ENCODE measurements around the gene RRBP1. TPM values are rescaled to one million over a fixed set of nuclear protein-coding genes. Genes with fewer than 3 reads are reported as not detected.
A peak's percentile ranks its signal among the peaks of the same experiment; 100 is the strongest.

Gene RRBP1
- total RNA-seq, 1 donor from 2014 or later, result 222 TPM

DNA sequence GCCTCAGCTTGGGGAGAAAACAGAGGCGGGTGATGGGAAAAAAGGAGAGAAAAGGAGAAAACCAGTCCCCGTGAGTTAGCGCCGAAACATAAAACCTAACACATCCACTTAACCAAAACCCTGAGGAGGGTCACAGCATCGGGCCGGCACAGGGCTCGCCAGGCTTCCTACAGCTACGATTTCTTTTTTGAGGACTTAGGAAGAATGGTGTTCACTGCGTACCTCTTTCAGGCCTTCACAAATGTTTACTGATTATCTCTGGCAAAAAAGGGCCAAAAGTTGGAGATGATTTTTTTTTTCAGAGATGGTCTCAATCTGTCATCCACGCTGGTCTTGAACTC is 63.4 kb downstream of the RRBP1 start:
- DNase-seq (ENCODE audit: low spot score, unreplicated experiment), result no peak
- Mint-ChIP-seq H3K4me3 (ENCODE audit: low read depth) (no peak overlapping the region), H3K27ac (no peak overlapping the region), H3K9me3 (ENCODE audit: low read depth) (no peaks in the 10 kb centered on the region), H3K27me3 (no peaks in the 10 kb centered on the region), H3K36me3 (ENCODE audit: insufficient read depth) (peaks cover 9% of the 10 kb centered on the region), H3K4me1 (ENCODE audit: low read depth) (peaks cover 5% of the 10 kb centered on the region)
- TF ChIP-seq, protein P1, sequence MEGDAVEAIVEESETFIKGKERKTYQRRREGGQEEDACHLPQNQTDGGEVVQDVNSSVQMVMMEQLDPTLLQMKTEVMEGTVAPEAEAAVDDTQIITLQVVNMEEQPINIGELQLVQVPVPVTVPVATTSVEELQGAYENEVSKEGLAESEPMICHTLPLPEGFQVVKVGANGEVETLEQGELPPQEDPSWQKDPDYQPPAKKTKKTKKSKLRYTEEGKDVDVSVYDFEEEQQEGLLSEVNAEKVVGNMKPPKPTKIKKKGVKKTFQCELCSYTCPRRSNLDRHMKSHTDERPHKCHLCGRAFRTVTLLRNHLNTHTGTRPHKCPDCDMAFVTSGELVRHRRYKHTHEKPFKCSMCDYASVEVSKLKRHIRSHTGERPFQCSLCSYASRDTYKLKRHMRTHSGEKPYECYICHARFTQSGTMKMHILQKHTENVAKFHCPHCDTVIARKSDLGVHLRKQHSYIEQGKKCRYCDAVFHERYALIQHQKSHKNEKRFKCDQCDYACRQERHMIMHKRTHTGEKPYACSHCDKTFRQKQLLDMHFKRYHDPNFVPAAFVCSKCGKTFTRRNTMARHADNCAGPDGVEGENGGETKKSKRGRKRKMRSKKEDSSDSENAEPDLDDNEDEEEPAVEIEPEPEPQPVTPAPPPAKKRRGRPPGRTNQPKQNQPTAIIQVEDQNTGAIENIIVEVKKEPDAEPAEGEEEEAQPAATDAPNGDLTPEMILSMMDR (IDR thresholded peaks at IDR 0.05; ENCODE audit: unreplicated experiment), result no peak

DNA sequence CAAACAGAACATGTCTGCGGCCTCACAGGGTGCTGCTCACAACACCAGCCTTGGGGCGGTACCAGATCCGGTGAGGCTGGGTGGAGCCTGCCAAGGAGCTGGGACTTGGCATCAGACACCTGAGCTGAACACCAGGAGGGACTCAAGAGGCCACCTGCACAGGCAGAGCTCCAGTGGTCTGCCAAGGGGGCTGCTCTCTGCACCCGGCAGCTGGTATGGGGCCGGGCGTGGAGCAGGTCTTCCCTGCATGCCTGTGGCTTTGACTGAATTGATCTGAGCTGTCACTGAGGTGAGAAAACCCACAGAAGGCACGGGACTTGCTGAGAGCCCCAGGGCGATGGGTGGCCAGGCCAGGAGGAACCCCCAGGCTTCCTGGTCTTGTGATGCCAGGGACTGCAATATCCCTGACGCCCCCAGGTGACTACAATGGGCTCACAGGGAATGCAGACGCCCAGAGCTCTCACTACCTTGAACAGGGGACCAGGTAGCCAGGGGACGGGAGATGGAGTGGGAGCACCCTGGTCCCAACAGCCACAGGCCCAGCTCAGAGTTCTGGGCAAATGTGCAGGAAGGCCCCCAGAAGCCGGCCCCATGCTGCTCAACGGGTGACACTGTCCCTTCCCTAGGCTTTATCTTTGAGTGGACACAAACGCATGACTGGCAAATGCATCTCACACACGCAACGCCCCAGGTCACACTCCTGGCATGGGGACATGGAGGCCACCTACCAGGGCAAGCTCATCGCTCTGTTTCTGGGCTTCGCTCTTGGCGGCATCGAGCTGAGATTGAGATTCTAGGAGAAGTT is 64.0 kb downstream of the RRBP1 start:
- DNase-seq (ENCODE audit: low spot score, unreplicated experiment), result no peak
- TF ChIP-seq, protein P1 (IDR thresholded peaks at IDR 0.05; ENCODE audit: unreplicated experiment), result no peak

DNA sequence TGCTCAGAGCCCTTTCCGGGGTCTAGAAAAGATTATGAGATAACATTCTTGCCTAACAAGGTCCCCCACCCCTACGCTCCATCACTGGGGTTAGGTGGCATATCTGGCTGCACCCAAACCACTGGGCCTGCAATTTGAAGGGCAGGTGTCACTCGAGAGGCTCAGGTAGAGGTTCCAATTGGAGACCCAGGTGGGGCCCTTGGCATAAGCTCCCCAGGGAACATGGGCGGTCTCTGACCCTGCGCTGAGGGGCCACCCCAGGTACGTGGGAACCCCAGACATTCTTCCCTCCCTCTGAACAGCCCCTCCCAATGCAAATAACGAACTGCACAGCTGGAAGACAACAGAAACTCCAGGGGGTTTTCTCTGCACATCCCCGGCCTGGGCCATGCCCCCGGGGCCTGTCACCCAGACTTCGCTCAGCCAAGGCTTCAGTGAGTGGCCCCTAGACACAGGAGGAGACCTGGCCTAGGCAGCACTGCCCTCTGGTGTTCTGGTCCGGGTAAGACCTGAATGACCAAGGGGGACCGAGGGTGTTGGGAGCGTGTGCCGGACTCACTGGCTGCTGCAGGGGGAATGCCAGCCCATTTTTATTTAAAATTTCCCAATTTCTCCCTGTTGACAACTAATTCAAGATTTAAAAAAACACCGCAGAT is 64.7 kb downstream of the RRBP1 start:
- H3K9me3 Mint-ChIP-seq (ENCODE audit: low read depth), result no peaks in the 10 kb centered on the region
- H3K36me3 Mint-ChIP-seq (ENCODE audit: insufficient read depth), result peaks cover 10% of the 10 kb centered on the region

More for the DNA sequence above, 64.0 kb downstream of the RRBP1 start:
- Mint-ChIP-seq H3K36me3 (ENCODE audit: insufficient read depth) (peaks cover 9% of the 10 kb centered on the region), H3K27ac (no peak overlapping the region), H3K27me3 (no peaks in the 10 kb centered on the region), H3K4me3 (ENCODE audit: low read depth) (no peak overlapping the region), H3K4me1 (ENCODE audit: low read depth) (peaks cover 5% of the 10 kb centered on the region), H3K9me3 (ENCODE audit: low read depth) (no peaks in the 10 kb centered on the region)

DNA sequence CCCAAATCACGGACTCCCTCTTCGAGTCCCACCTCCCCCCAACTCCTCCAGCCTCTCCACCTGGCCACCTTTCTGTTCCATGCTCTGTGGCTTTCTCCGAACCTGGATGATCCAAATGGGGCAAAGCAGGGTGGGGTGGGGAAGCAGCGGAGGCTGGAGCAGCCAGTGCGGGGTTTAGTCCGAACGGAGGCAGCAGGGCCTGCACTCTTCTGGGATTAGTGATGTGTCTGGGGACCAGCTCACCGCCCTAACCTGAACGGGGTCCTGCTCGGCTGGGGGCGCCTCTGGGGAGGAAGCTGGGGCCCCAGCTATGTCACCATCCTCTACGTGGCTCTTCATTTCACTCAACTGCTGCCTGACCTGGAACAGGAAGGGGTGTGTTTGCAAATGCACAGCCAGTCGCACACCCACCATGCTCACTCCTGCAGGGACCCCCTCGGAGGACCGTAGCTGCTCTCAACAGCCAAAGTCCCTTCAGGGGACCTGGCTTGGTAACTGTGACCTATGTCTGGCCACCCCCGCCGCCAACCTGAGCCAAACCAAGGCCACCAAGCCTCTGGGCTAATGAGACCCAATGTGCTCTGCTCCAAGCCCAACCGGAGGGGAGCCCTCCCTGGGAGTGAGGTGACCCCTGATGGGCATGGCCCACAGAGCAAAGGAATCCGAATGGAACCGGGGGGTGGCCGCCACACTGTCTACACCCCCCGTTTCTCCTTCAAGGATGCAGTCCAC is 65.4 kb downstream of the RRBP1 start:
- H3K4me3 Mint-ChIP-seq (ENCODE audit: low read depth), result no peak overlapping the region
- no peaks in the 10 kb centered on the region for H3K27me3 Mint-ChIP-seq
- DNase-seq (ENCODE audit: low spot score, unreplicated experiment), result no peak
- TF ChIP-seq, protein P1 (IDR thresholded peaks at IDR 0.05; ENCODE audit: unreplicated experiment), result no peak
- peaks cover 7% of the 10 kb centered on the region for H3K4me1 Mint-ChIP-seq (ENCODE audit: low read depth)
- H3K27ac Mint-ChIP-seq, result no peak overlapping the region
- H3K36me3 Mint-ChIP-seq (ENCODE audit: insufficient read depth), result peaks cover 8% of the 10 kb centered on the region
- no peaks in the 10 kb centered on the region for H3K9me3 Mint-ChIP-seq (ENCODE audit: low read depth)

More for the DNA sequence above, 64.7 kb downstream of the RRBP1 start:
- H3K4me3 Mint-ChIP-seq (ENCODE audit: low read depth), result no peak overlapping the region
- DNase-seq (ENCODE audit: low spot score, unreplicated experiment), result peak; percentile 57
- TF ChIP-seq, protein P1 (IDR thresholded peaks at IDR 0.05; ENCODE audit: unreplicated experiment), result peak; percentile 74
- H3K4me1 Mint-ChIP-seq (ENCODE audit: low read depth), result peaks cover 6% of the 10 kb centered on the region
- no peaks in the 10 kb centered on the region for H3K27me3 Mint-ChIP-seq
- no peak overlapping the region for H3K27ac Mint-ChIP-seq
